Astrocyte (in vitro differentiated cells and primary cell): ENCODE measurements around the gene PDGFRB.

Source experiments
- EZH2 ChIP-seq: IDR thresholded peaks from 2 replicates; pipeline ENCODE4 v1.6.1; 2012; ENCODE audit warnings: mild to moderate bottlenecking, low read length, inconsistent platforms; ENCODE audit not compliant: insufficient read depth
- TF ChIP-seq, protein P1 (sequence below): IDR thresholded peaks from 2 replicates; pipeline ENCODE4 v1.5.1; 2011; ENCODE audit warnings: low read depth, mild to moderate bottlenecking, inconsistent platforms, low read length, moderate library complexity; ENCODE audit not compliant: insufficient read depth

GRCh38 chr5:150174285-150174684 is 18.6 kb upstream of the PDGFRB start:
- TF ChIP-seq, protein P1, sequence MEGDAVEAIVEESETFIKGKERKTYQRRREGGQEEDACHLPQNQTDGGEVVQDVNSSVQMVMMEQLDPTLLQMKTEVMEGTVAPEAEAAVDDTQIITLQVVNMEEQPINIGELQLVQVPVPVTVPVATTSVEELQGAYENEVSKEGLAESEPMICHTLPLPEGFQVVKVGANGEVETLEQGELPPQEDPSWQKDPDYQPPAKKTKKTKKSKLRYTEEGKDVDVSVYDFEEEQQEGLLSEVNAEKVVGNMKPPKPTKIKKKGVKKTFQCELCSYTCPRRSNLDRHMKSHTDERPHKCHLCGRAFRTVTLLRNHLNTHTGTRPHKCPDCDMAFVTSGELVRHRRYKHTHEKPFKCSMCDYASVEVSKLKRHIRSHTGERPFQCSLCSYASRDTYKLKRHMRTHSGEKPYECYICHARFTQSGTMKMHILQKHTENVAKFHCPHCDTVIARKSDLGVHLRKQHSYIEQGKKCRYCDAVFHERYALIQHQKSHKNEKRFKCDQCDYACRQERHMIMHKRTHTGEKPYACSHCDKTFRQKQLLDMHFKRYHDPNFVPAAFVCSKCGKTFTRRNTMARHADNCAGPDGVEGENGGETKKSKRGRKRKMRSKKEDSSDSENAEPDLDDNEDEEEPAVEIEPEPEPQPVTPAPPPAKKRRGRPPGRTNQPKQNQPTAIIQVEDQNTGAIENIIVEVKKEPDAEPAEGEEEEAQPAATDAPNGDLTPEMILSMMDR = no peak
- TF ChIP-seq EZH2 = no peak
